A549 treated with AZD9567 at 1 μM for 4 hours (cell line): ENCODE results near the gene KDM4D. TPM values are rescaled to one million over a fixed set of nuclear protein-coding genes. Genes with fewer than 3 reads are reported as not detected.

Source experiments
- total RNA-seq: library from RNA; stranded (reverse); fragments of 200-300 nt; extraction: Qiagen RNA extraction; gene quantifications from 5 replicates; pipeline ENCODE4 v1.2.3, GENCODE V29; 2022; ENCODE audit not compliant: insufficient read depth

The KDM4D gene
- 0.35 to 0.91 TPM (median 0.39 TPM) in 5 replicates for total RNA-seq

GRCh38 chr11:94973099-94973968, at the start of gene KDM4D, which contains the start of gene CWC15:
Gene KDM4D (plus strand): TSS chr11:94973709. CDS start chr11:94997373, 23,664 bp downstream.
Gene CWC15 (minus strand): TSS chr11:94973556. CDS start chr11:94972185, 1,371 bp downstream.

DNA sequence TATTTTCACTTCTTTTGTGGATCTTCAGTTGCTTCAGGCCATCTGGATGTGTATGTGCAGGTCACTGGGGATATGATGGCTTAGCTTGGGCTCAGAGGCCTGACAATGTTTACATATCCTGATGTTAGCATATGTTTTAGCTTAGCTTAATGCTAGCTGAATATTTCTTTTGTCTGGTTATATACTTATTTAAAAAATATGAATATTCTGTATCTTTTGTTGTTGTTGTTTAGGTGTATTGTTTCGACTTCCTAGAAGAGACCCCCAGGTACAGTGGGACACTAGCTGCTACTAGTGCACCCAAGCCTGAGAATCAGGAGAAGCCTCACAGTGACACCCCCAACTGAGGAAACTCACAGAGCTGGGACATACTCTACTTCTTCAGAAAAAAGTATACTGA, 51.4 kb downstream of the KDM4D start, which contains the start of gene KDM4E:
Gene KDM4E, plus strand, starts transcription at position 301 of the 400 bp plus-strand sequence. CDS start 300 bp downstream, outside the sequence.

Other genes starting within 250 kb of the KDM4D start
- gene AMOTL1, start 205.4 kb upstream of the KDM4D start, total RNA-seq = 6.2 to 7.7 TPM (median 7.0 TPM) in 5 replicates
- 28.5 to 40.8 TPM (median 32.2 TPM) in 5 replicates for gene CWC15, start 153 bp upstream of the KDM4D start, total RNA-seq
- not detected in 5 replicates for gene KDM4E, start 51.5 kb downstream of the KDM4D start, total RNA-seq
- not detected in 5 replicates for gene KDM4F, start 75.7 kb downstream of the KDM4D start, total RNA-seq
- 16.4 to 23.5 TPM (median 18.9 TPM) in 5 replicates for gene SRSF8, start 93.2 kb downstream of the KDM4D start, total RNA-seq
- 13.5 to 20.5 TPM (median 15.5 TPM) in 5 replicates for gene ENDOD1, start 116.1 kb downstream of the KDM4D start, total RNA-seq